22Rv1 (cell line): ENCODE measurements around the gene XPR1.

ENCODE experiments used
- CTCF ChIP-seq: fragments of 450-650 bp; IDR thresholded peaks from 2 replicates; pipeline ENCODE4 v1.5.1; 2017; ENCODE audit warnings: mild to moderate bottlenecking
- ZFX ChIP-seq: fragments of 450-650 bp; IDR thresholded peaks from 2 replicates; pipeline ENCODE4 v1.6.1; 2017; ENCODE audit warnings: antibody characterized with exemption, borderline replicate concordance

DNA sequence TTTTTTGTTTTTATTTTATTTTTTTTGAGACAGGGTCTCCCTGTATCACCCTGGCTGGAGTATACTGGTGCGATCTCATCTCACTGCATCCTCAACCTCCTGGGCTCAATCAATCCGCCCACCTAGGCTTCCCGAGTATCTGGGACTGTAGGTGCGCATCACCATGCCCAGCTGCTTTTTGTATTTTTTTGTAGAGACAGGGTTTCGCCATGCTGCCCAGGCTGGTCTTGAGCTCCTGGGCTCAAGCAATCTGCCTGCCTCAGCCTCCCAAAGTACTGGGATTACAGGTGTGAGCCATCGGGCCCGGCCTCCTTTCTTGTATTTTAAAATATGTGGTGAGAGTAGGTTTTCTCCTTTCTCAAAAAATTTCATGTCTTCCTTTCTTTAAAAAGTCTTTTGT, 122.6 kb downstream of the XPR1 start:
- no peak for TF ChIP-seq CTCF
- TF ChIP-seq ZFX, result no peak
